Heart left ventricle (tissue), 16 donors: ENCODE results near the gene AFDN. TPM values are rescaled to one million over a fixed set of nuclear protein-coding genes. Genes with fewer than 3 reads are reported as not detected.

Experiments
- ATAC-seq, 4 donors: fragments of 200-7000 bp; cut with Tn5 transposase; one replicate each; pipeline ENCODE4 v1.9.1; 2020 to 2022; ENCODE audit warnings: moderate library complexity in 4 of 4, mild to moderate bottlenecking in 3 of 4, moderate number of reproducible peaks in 1 of 4
- DNase-seq, 5 donors: peaks; one replicate each; pipeline ENCODE4 v3.0.0-alpha.2; 2020
- H3K27ac ChIP-seq, 12 donors: fragments of 200-600 bp; sonication (generic) in 4 of 12; one replicate each; pipeline versions ENCODE4 v1.5.0 to v1.8.0; 2016 to 2022; ENCODE audit warnings: mild to moderate bottlenecking in 2 of 12
- H3K27me3 ChIP-seq, 9 donors: fragments of 200-600 bp; sonication (generic) in 2 of 9; one replicate each; pipeline versions ENCODE4 v1.5.1 to v1.8.0; 2016 to 2022; ENCODE audit warnings: mild to moderate bottlenecking in 3 of 9
- H3K36me3 ChIP-seq, 9 donors: fragments of 200-600 bp; sonication (generic) in 2 of 9; one replicate each; pipeline versions ENCODE4 v1.5.0 to v1.8.0; 2018 to 2022; ENCODE audit warnings: mild to moderate bottlenecking in 2 of 9
- H3K4me1 ChIP-seq, 12 donors: fragments of 200-600 bp; sonication (generic) in 4 of 12; one replicate each; pipeline versions ENCODE4 v1.5.0 to v1.8.0; 2016 to 2022; ENCODE audit warnings: mild to moderate bottlenecking in 3 of 12
- H3K4me3 ChIP-seq, 12 donors: fragments of 200-600 bp; sonication (generic) in 4 of 12; one replicate each; pipeline versions ENCODE4 v1.5.0 to v1.8.0; 2017 to 2022; ENCODE audit warnings: mild to moderate bottlenecking in 9 of 12, moderate library complexity in 4 of 12
- H3K9me3 ChIP-seq, 12 donors: fragments of 200-600 bp; sonication (generic) in 4 of 12; one replicate each; pipeline versions ENCODE4 v1.5.0 to v1.8.0; 2016 to 2022; ENCODE audit warnings: mild to moderate bottlenecking in 1 of 12
- CTCF ChIP-seq, 12 donors: fragments of 200-600 bp; sonication (generic) in 4 of 12; IDR thresholded peaks; one replicate each; pipeline versions ENCODE4 v1.5.0 to v1.8.0; 2018 to 2022; ENCODE audit warnings: antibody characterized with exemption in 12 of 12, mild to moderate bottlenecking in 5 of 12
- POLR2A ChIP-seq, 2 donors: fragments of 450-650 bp; IDR thresholded peaks; one replicate each; pipeline ENCODE4 v1.6.1; 2017; ENCODE audit warnings: antibody characterized with exemption in 2 of 2, mild to moderate bottlenecking in 2 of 2, moderate library complexity in 2 of 2
- WGBS, 4 donors: extraction: QIAGEN DNeasy Blood & Tissue Kit in 2 of 4; methylation state at CpG; one replicate each; pipeline versions ENCODE4 v1.1.5 to v1.1.7; 2013 to 2018; 5-methylcytosine and 5-hydroxymethylcytosine counted together
- intact Hi-C, 10 donors: fragments of 100-400 bp; cut with DNase I; formaldehyde crosslinking; loops; one replicate each; pipeline versions ENCODE4 v1.11.1 to v1.14.2; 2022
- polyA plus RNA-seq, 2 donors: library from polyadenylated mRNA; stranded (reverse); fragments of 200-250 nt; gene quantifications; one replicate each; pipeline ENCODE4 v1.2.3, GENCODE V29; 2013
- total RNA-seq, 9 donors: library from RNA; depleted of rRNA in 2 of 9; stranded (reverse); fragments of >200 nt in 2 of 9; fragmentation: NEBNext Ultra II Directional in 3 of 9; extraction: Animal tissue kit (Norgen Biotek cat#: 25700) in 3 of 9; gene quantifications; one replicate each; pipeline versions ENCODE4 v1.1.0 to v1.2.4, GENCODE V29; 2016 to 2023
- donor health status: ischemic (EF 13 %, LVEDD 7.1; RV severe dilation, severe dysfunction).
- donor health status: healthy with polysubstance abuse.
- donor health status: DM: no; HTN: yes; CAD: no.
- donor health status: DM: no; HTN: no; CAD: no.
- donor health status: ischemic (EF 25% LVEDD 6.9; RV normal size, moderate dysfunction).
- donor health status: ischemic (EF 25% LVEDD 5.7; RV mildly dilated, moderate dysfunction).
- donor health status: healthy.
- donor health status: DM: yes; HTN: yes; CAD: no.
- donor health status: ischemic (EF 35%, LVEDD 5.7; RV mildly dilated, moderate dysfunction).
- donor health status: nonischemic (EF 11% LVEDD 7.7; RV severe dilation, severe dysfunction).
- donor health status: DM: yes; HTN: yes; CAD: no.
- donor health status: PGD.
- donor health status: ischemic (EF 29% LVEDD 5.4; RV normal size, mild dysfunction).
- donor health status: nonischemic (EF 23%, LVEDD 6.1; RV moderate dilation, normal function).

Gene AFDN
- total and polyA plus RNA-seq, 11 donors: 27.6 to 100 (median 50.4) TPM

- intact Hi-C loops: no loop called here
- WGBS, 4 donors: 80 to 98% (median 83%) methylated on average over 6 of the region's 6 CpGs
Measured at GRCh38 chr6:167807200-167807599, 19.5 kb upstream of the AFDN start.

GRCh38 chr6:167807756-167808155, 19.0 kb upstream of the AFDN start:
- Histone ChIP-seq H3K4me3 (no peak overlapping the region), H3K36me3 (no peaks in the 10 kb centered on the region), H3K9me3 (peaks cover 0 to 7% (median 0%) of the 10 kb centered on the region in 12 donors), H3K27ac (no peak overlapping the region), H3K27me3 (peaks cover 0 to 3% (median 0%) of the 10 kb centered on the region in 9 donors), H3K4me1 (no peaks in the 10 kb centered on the region)
- intact Hi-C loops: no loop called here
- WGBS, 4 donors: 38 to 60% (median 44%) methylated on average over 3 of the region's 3 CpGs
- ATAC-seq (no peak), DNase-seq (no peak)
- TF ChIP-seq CTCF (IDR thresholded peaks at IDR 0.05) (no peak), POLR2A (IDR thresholded peaks at IDR 0.05) (no peak)

More at GRCh38 chr6:167807200-167807599, 19.5 kb upstream of the AFDN start:
- H3K9me3 ChIP-seq: peaks cover 0 to 7% (median 0%) of the 10 kb centered on the region in 12 donors
- H3K27me3 ChIP-seq: peaks cover 0 to 3% (median 0%) of the 10 kb centered on the region in 9 donors
- no peaks in the 10 kb centered on the region for H3K4me1 ChIP-seq
- H3K4me3 ChIP-seq: no peak overlapping the region
- no peak for ATAC-seq
- no peak for DNase-seq
- H3K27ac ChIP-seq: no peak overlapping the region
- TF ChIP-seq CTCF (IDR thresholded peaks at IDR 0.05) (no peak), POLR2A (IDR thresholded peaks at IDR 0.05) (no peak)
- H3K36me3 ChIP-seq: no peaks in the 10 kb centered on the region

- Histone ChIP-seq H3K36me3 (no peaks in the 10 kb centered on the region), H3K4me3 (no peak overlapping the region), H3K9me3 (peaks cover 0 to 7% (median 0%) of the 10 kb centered on the region in 12 donors), H3K27ac (no peak overlapping the region), H3K4me1 (no peaks in the 10 kb centered on the region), H3K27me3 (peaks cover 0 to 3% (median 0%) of the 10 kb centered on the region in 9 donors)
- ATAC-seq (no peak), DNase-seq (no peak)
- 69 to 79% (median 73%) methylated on average over 5 of the region's 5 CpGs for WGBS, 4 donors
- intact Hi-C loops: no loop called here
- TF ChIP-seq POLR2A (IDR thresholded peaks at IDR 0.05) (no peak), CTCF (IDR thresholded peaks at IDR 0.05) (no peak)
Measured at GRCh38 chr6:167811040-167811439, 15.7 kb upstream of the AFDN start.

GRCh38 chr6:167811442-167812087, 15.1 kb upstream of the AFDN start:
- DNase-seq: no peak
- H3K36me3 ChIP-seq: no peaks in the 10 kb centered on the region
- peaks cover 0 to 7% (median 0%) of the 10 kb centered on the region in 12 donors for H3K9me3 ChIP-seq
- no peaks in the 10 kb centered on the region for H3K4me1 ChIP-seq
- H3K27me3 ChIP-seq: peaks cover 0 to 3% (median 0%) of the 10 kb centered on the region in 9 donors
- 63 to 74% (median 69%) methylated on average over 5 of the region's 5 CpGs for WGBS, 4 donors
- intact Hi-C loops: no loop called here
- no peak overlapping the region for H3K27ac ChIP-seq
- ATAC-seq: no peak
- TF ChIP-seq POLR2A (IDR thresholded peaks at IDR 0.05) (no peak), CTCF (IDR thresholded peaks at IDR 0.05) (no peak)
- H3K4me3 ChIP-seq: no peak overlapping the region
